ENCODE measurements around the gene CRYBG3.

Gene CRYBG3

GRCh38 chr3:97960551-97960950 lies 138.7 kb downstream of the CRYBG3 start:
- TF ChIP-seq YY1 (IDR thresholded peaks at IDR 0.05; ENCODE audit: insufficient read depth, insufficient read length) (no peak), ZNF274 (IDR thresholded peaks at IDR 0.05; ENCODE audit: low read depth, low read length) (no peak), SUZ12 (IDR thresholded peaks at IDR 0.05; ENCODE audit: extremely low read depth, insufficient read depth, insufficient read length) (no peak)
- H3K36me3 ChIP-seq (ENCODE audit: insufficient read depth, insufficient read length, low read length) = peaks cover 78% of the 10 kb centered on the region
- H3K27me3 ChIP-seq (ENCODE audit: insufficient read depth, insufficient read length) = no peaks in the 10 kb centered on the region

GRCh38 chr3:97960993-97961766 lies 139.4 kb downstream of the CRYBG3 start:
- Histone ChIP-seq H3K4me3 (ENCODE audit: insufficient read length, low read depth) (no peak overlapping the region), H3K4me1 (ENCODE audit: insufficient read depth, insufficient read length) (no peaks in the 10 kb centered on the region), H3K9ac (ENCODE audit: insufficient read length, low read depth) (no peak overlapping the region), H3K9me3 (ENCODE audit: insufficient read depth, low read length) (no peaks in the 10 kb centered on the region), H3K36me3 (ENCODE audit: insufficient read depth, insufficient read length, low read length) (peaks cover 81% of the 10 kb centered on the region), H3K27me3 (ENCODE audit: insufficient read depth, insufficient read length) (no peaks in the 10 kb centered on the region)
- TF ChIP-seq SUZ12 (IDR thresholded peaks at IDR 0.05; ENCODE audit: extremely low read depth, insufficient read depth, insufficient read length) = no peak
- TF ChIP-seq ZNF274 (IDR thresholded peaks at IDR 0.05; ENCODE audit: low read depth, low read length) = no peak
- no peak for TF ChIP-seq YY1 (IDR thresholded peaks at IDR 0.05; ENCODE audit: insufficient read depth, insufficient read length)
- no peak for DNase-seq (ENCODE audit: low read depth, low spot score)

More at GRCh38 chr3:97960551-97960950, 138.7 kb downstream of the CRYBG3 start:
- no peak for DNase-seq (ENCODE audit: low read depth, low spot score)
- Histone ChIP-seq H3K4me1 (ENCODE audit: insufficient read depth, insufficient read length) (no peaks in the 10 kb centered on the region), H3K9me3 (ENCODE audit: insufficient read depth, low read length) (no peaks in the 10 kb centered on the region), H3K9ac (ENCODE audit: insufficient read length, low read depth) (no peak overlapping the region), H3K4me3 (ENCODE audit: insufficient read length, low read depth) (no peak overlapping the region)

GRCh38 chr3:97967966-97968365 lies 146.2 kb downstream of the CRYBG3 start:
- no peak for DNase-seq (ENCODE audit: low read depth, low spot score)
- Histone ChIP-seq H3K9me3 (ENCODE audit: insufficient read depth, low read length) (no peaks in the 10 kb centered on the region), H3K4me3 (ENCODE audit: insufficient read length, low read depth) (no peak overlapping the region), H3K9ac (ENCODE audit: insufficient read length, low read depth) (no peak overlapping the region), H3K4me1 (ENCODE audit: insufficient read depth, insufficient read length) (no peaks in the 10 kb centered on the region), H3K36me3 (ENCODE audit: insufficient read depth, insufficient read length, low read length) (peaks cover 38% of the 10 kb centered on the region), H3K27me3 (ENCODE audit: insufficient read depth, insufficient read length) (peaks cover under 1% of the 10 kb centered on the region)
- TF ChIP-seq SUZ12 (IDR thresholded peaks at IDR 0.05; ENCODE audit: extremely low read depth, insufficient read depth, insufficient read length) (no peak), YY1 (IDR thresholded peaks at IDR 0.05; ENCODE audit: insufficient read depth, insufficient read length) (no peak), ZNF274 (IDR thresholded peaks at IDR 0.05; ENCODE audit: low read depth, low read length) (no peak)

- Histone ChIP-seq H3K27me3 (ENCODE audit: insufficient read depth, insufficient read length) (peaks cover 4% of the 10 kb centered on the region), H3K9ac (ENCODE audit: insufficient read length, low read depth) (no peak overlapping the region), H3K4me1 (ENCODE audit: insufficient read depth, insufficient read length) (no peaks in the 10 kb centered on the region), H3K9me3 (ENCODE audit: insufficient read depth, low read length) (no peaks in the 10 kb centered on the region), H3K4me3 (ENCODE audit: insufficient read length, low read depth) (no peak overlapping the region), H3K36me3 (ENCODE audit: insufficient read depth, insufficient read length, low read length) (peaks cover 33% of the 10 kb centered on the region)
- TF ChIP-seq YY1 (IDR thresholded peaks at IDR 0.05; ENCODE audit: insufficient read depth, insufficient read length) (no peak), ZNF274 (IDR thresholded peaks at IDR 0.05; ENCODE audit: low read depth, low read length) (no peak)
- no peak for DNase-seq (ENCODE audit: low read depth, low spot score)
These were observed 146.6 kb downstream of the CRYBG3 start for GRCh38 chr3:97968376-97968775.

- DNase-seq (ENCODE audit: low read depth, low spot score) = no peak
- no peak overlapping the region for H3K9ac ChIP-seq (ENCODE audit: insufficient read length, low read depth)
- peaks cover 25% of the 10 kb centered on the region for H3K36me3 ChIP-seq (ENCODE audit: insufficient read depth, insufficient read length, low read length)
- no peaks in the 10 kb centered on the region for H3K4me1 ChIP-seq (ENCODE audit: insufficient read depth, insufficient read length)
- TF ChIP-seq ZNF274 (IDR thresholded peaks at IDR 0.05; ENCODE audit: low read depth, low read length) = no peak
- no peak for TF ChIP-seq YY1 (IDR thresholded peaks at IDR 0.05; ENCODE audit: insufficient read depth, insufficient read length)
- TF ChIP-seq SUZ12 (IDR thresholded peaks at IDR 0.05; ENCODE audit: extremely low read depth, insufficient read depth, insufficient read length) = no peak
- no peak overlapping the region for H3K4me3 ChIP-seq (ENCODE audit: insufficient read length, low read depth)
- H3K9me3 ChIP-seq (ENCODE audit: insufficient read depth, low read length) = no peaks in the 10 kb centered on the region
- peaks cover 4% of the 10 kb centered on the region for H3K27me3 ChIP-seq (ENCODE audit: insufficient read depth, insufficient read length)
These were observed 147.7 kb downstream of the CRYBG3 start for GRCh38 chr3:97969541-97969940.

GRCh38 chr3:97970156-97970555 lies 148.3 kb downstream of the CRYBG3 start:
- Histone ChIP-seq H3K9me3 (ENCODE audit: insufficient read depth, low read length) (no peaks in the 10 kb centered on the region), H3K27me3 (ENCODE audit: insufficient read depth, insufficient read length) (peaks cover 4% of the 10 kb centered on the region), H3K4me3 (ENCODE audit: insufficient read length, low read depth) (no peak overlapping the region), H3K4me1 (ENCODE audit: insufficient read depth, insufficient read length) (no peaks in the 10 kb centered on the region), H3K9ac (ENCODE audit: insufficient read length, low read depth) (no peak overlapping the region), H3K36me3 (ENCODE audit: insufficient read depth, insufficient read length, low read length) (peaks cover 22% of the 10 kb centered on the region)
- TF ChIP-seq SUZ12 (IDR thresholded peaks at IDR 0.05; ENCODE audit: extremely low read depth, insufficient read depth, insufficient read length) (no peak), YY1 (IDR thresholded peaks at IDR 0.05; ENCODE audit: insufficient read depth, insufficient read length) (no peak), ZNF274 (IDR thresholded peaks at IDR 0.05; ENCODE audit: low read depth, low read length) (no peak)
- no peak for DNase-seq (ENCODE audit: low read depth, low spot score)

GRCh38 chr3:97970956-97971620 lies 149.3 kb downstream of the CRYBG3 start:
- Histone ChIP-seq H3K36me3 (ENCODE audit: insufficient read depth, insufficient read length, low read length) (peaks cover 16% of the 10 kb centered on the region), H3K4me1 (ENCODE audit: insufficient read depth, insufficient read length) (no peaks in the 10 kb centered on the region), H3K9ac (ENCODE audit: insufficient read length, low read depth) (peak overlapping the region; percentile 88), H3K27me3 (ENCODE audit: insufficient read depth, insufficient read length) (peaks cover 4% of the 10 kb centered on the region), H3K4me3 (ENCODE audit: insufficient read length, low read depth) (peak overlapping the region; percentile 60), H3K9me3 (ENCODE audit: insufficient read depth, low read length) (no peaks in the 10 kb centered on the region)
- no peak for TF ChIP-seq ZNF274 (IDR thresholded peaks at IDR 0.05; ENCODE audit: low read depth, low read length)
- no peak for TF ChIP-seq YY1 (IDR thresholded peaks at IDR 0.05; ENCODE audit: insufficient read depth, insufficient read length)
- no peak for TF ChIP-seq SUZ12 (IDR thresholded peaks at IDR 0.05; ENCODE audit: extremely low read depth, insufficient read depth, insufficient read length)
- no peak for DNase-seq (ENCODE audit: low read depth, low spot score)

Measured in NT2/D1 (cell line).